H9 (cell line): ENCODE data around the gene MGAT5B. TPM values are rescaled to one million over a fixed set of nuclear protein-coding genes. Genes with fewer than 3 reads are reported as not detected.

Experiments
- DNase-seq: peaks from one replicate; pipeline ENCODE4 v3.0.0-alpha.2; 2017
- H2AFZ ChIP-seq: one replicate; pipeline ENCODE4 v1.6.1; 2013; ENCODE audit warnings: mild to moderate bottlenecking, low read length, control low read depth, moderate library complexity
- H2AK5ac ChIP-seq: 2 replicates; pipeline ENCODE4 v1.6.1; 2013; ENCODE audit warnings: low read length, control low read depth, mixed read lengths; ENCODE audit not compliant: insufficient read length
- H2BK120ac ChIP-seq: one replicate; pipeline ENCODE4 v1.6.1; 2013; ENCODE audit warnings: low read depth, mild to moderate bottlenecking, low read length, control low read depth, inconsistent platforms; ENCODE audit not compliant: poor library complexity, severe bottlenecking
- H2BK12ac ChIP-seq: 2 replicates; pipeline ENCODE4 v1.6.1; 2013; ENCODE audit warnings: low read length, control low read depth, mixed read lengths, low read depth; ENCODE audit not compliant: insufficient read length
- H2BK15ac ChIP-seq: 2 replicates; pipeline ENCODE4 v1.6.1; 2013; ENCODE audit warnings: low read depth, low read length, control low read depth
- H2BK20ac ChIP-seq: one replicate; pipeline ENCODE4 v1.6.1; 2013; ENCODE audit warnings: low read depth, mild to moderate bottlenecking, low read length, control low read depth, inconsistent platforms; ENCODE audit not compliant: poor library complexity, severe bottlenecking
- H2BK5ac ChIP-seq: 2 replicates; pipeline ENCODE4 v1.6.1; 2013; ENCODE audit warnings: low read length, control low read depth, mixed read lengths; ENCODE audit not compliant: insufficient read length
- H3K14ac ChIP-seq: 2 replicates; pipeline ENCODE4 v1.6.1; 2013; ENCODE audit warnings: low read length, control low read depth; ENCODE audit not compliant: insufficient read depth
- H3K18ac ChIP-seq: 2 replicates; pipeline ENCODE4 v1.6.1; 2013; ENCODE audit warnings: low read depth, mild to moderate bottlenecking, mixed read lengths, low read length, control low read depth; ENCODE audit not compliant: insufficient read length
- H3K23ac ChIP-seq: 2 replicates; pipeline ENCODE4 v1.6.1; 2013; ENCODE audit warnings: low read length, control low read depth, mixed read lengths, low read depth; ENCODE audit not compliant: insufficient read length
- H3K23me2 ChIP-seq: 2 replicates; pipeline ENCODE4 v1.6.1; 2013; ENCODE audit warnings: low read depth, mild to moderate bottlenecking, mixed read lengths, low read length, control low read depth; ENCODE audit not compliant: insufficient read length, poor library complexity, severe bottlenecking
- H3K27ac ChIP-seq: 2 replicates; pipeline ENCODE4 v1.5.1; 2013; ENCODE audit warnings: low read length, control low read depth, mixed read lengths, low read depth; ENCODE audit not compliant: insufficient read length
- H3K27me3 ChIP-seq: 2 replicates; pipeline ENCODE4 v1.6.1; 2013; ENCODE audit warnings: low read length, control low read depth, inconsistent platforms; ENCODE audit not compliant: insufficient read depth
- H3K4ac ChIP-seq: 2 replicates; pipeline ENCODE4 v1.6.1; 2013; ENCODE audit warnings: low read depth, mild to moderate bottlenecking, control low read depth, inconsistent platforms, low read length, moderate library complexity
- H3K4me1 ChIP-seq: 2 replicates; pipeline ENCODE4 v1.6.1; 2013; ENCODE audit warnings: low read length, control low read depth, inconsistent platforms; ENCODE audit not compliant: insufficient read depth
- H3K4me2 ChIP-seq: 2 replicates; pipeline ENCODE4 v1.6.1; 2013; ENCODE audit warnings: low read length, control low read depth, mixed read lengths; ENCODE audit not compliant: insufficient read length, insufficient read depth
- H3K56ac ChIP-seq: 2 replicates; pipeline ENCODE4 v1.6.1; 2013; ENCODE audit warnings: low read depth, mild to moderate bottlenecking, mixed read lengths, low read length, control low read depth; ENCODE audit not compliant: insufficient read length
- H3K79me1 ChIP-seq: 2 replicates; pipeline ENCODE4 v1.6.1; 2013; ENCODE audit warnings: low read depth, mild to moderate bottlenecking, moderate library complexity, low read length, control low read depth, inconsistent platforms; ENCODE audit not compliant: insufficient read depth, poor library complexity, severe bottlenecking
- H3K79me2 ChIP-seq: 2 replicates; pipeline ENCODE4 v1.6.1; 2013; ENCODE audit warnings: low read length, control low read depth, inconsistent platforms; ENCODE audit not compliant: insufficient read depth
- H3K9ac ChIP-seq: 2 replicates; pipeline ENCODE4 v1.6.1; 2013; ENCODE audit warnings: low read length, control low read depth, mixed read lengths; ENCODE audit not compliant: insufficient read length; ENCODE audit errors: extremely low read depth
- H3K9me3 ChIP-seq: one replicate; pipeline ENCODE4 v1.6.1; 2013; ENCODE audit warnings: low read depth, low read length, inconsistent platforms; ENCODE audit not compliant: control insufficient read depth
- H3T11ph ChIP-seq: one replicate; pipeline ENCODE4 v1.6.1; 2013; ENCODE audit warnings: mild to moderate bottlenecking, low read length, control low read depth, inconsistent platforms
- H4K20me1 ChIP-seq: one replicate; pipeline ENCODE4 v1.6.1; 2013; ENCODE audit not compliant: control insufficient read depth, insufficient read length, insufficient read depth
- H4K5ac ChIP-seq: 2 replicates; pipeline ENCODE4 v1.6.1; 2013; ENCODE audit warnings: low read depth, mild to moderate bottlenecking, mixed read lengths, low read length, control low read depth; ENCODE audit not compliant: insufficient read length
- H4K8ac ChIP-seq: replicated peaks from 2 replicates; pipeline ENCODE4 v1.6.1; 2013; ENCODE audit warnings: low read length, control low read depth, mixed read lengths, low read depth; ENCODE audit not compliant: insufficient read length
- H4K91ac ChIP-seq: 2 replicates; pipeline ENCODE4 v1.6.1; 2013; ENCODE audit warnings: low read depth, mild to moderate bottlenecking, moderate library complexity, mixed read lengths, low read length, control low read depth; ENCODE audit not compliant: insufficient read length
- H3K27ac Mint-ChIP-seq, 3 experiments: 2 replicates in 2 of 3; 3 replicates in 1 of 3; pipeline ENCODE4 v1.8.0; 2020 to 2021; ENCODE audit warnings: mixed read lengths in 3 of 3, mild to moderate bottlenecking in 1 of 3, moderate library complexity in 1 of 3
- H3K27me3 Mint-ChIP-seq: 2 replicates; pipeline ENCODE4 v1.8.0; 2021; ENCODE audit warnings: low read depth, mild to moderate bottlenecking, moderate library complexity, mixed read lengths
- H3K36me3 Mint-ChIP-seq, 3 experiments: 2 replicates in 2 of 3; 3 replicates in 1 of 3; pipeline ENCODE4 v1.8.0; 2020 to 2021; ENCODE audit warnings: low read depth in 3 of 3, mixed read lengths in 3 of 3; ENCODE audit not compliant: insufficient read depth in 1 of 3
- H3K4me1 Mint-ChIP-seq, 2 experiments: 2 replicates each; pipeline ENCODE4 v1.8.0; 2020; ENCODE audit warnings: mixed read lengths in 2 of 2
- H3K4me3 Mint-ChIP-seq, 2 experiments: 2 replicates in 1 of 2; 3 replicates in 1 of 2; pipeline ENCODE4 v1.8.0; 2020 to 2021; ENCODE audit warnings: mild to moderate bottlenecking in 2 of 2, mixed read lengths in 2 of 2, moderate library complexity in 1 of 2
- H3K9me3 Mint-ChIP-seq, 2 experiments: 2 replicates in 1 of 2; 3 replicates in 1 of 2; pipeline ENCODE4 v1.8.0; 2020; ENCODE audit warnings: mild to moderate bottlenecking in 2 of 2, mixed read lengths in 2 of 2, moderate library complexity in 1 of 2
- WGBS: extraction: QIAGEN DNeasy Blood & Tissue Kit; methylation state at CpG from one replicate; pipeline ENCODE4 v1.1.7; 2013; ENCODE audit warnings: missing lambda C conversion rate, low lambda C conversion rate, mixed read lengths; ENCODE audit not compliant: insufficient read length; ENCODE audit errors: extremely low coverage; 5-methylcytosine and 5-hydroxymethylcytosine counted together
- total RNA-seq: library from RNA; stranded (reverse); gene quantifications from 2 replicates; pipeline ENCODE4 v1.2.1, GENCODE V29; 2021
- TF ChIP-seq, protein P1 (sequence below): fragments of 200-600 bp; sonication (generic); conservative IDR thresholded peaks from 3 replicates; pipeline ENCODE4 v1.8.0; 2021; ENCODE audit warnings: antibody characterized with exemption, mild to moderate bottlenecking

MGAT5B gene
- total RNA-seq, 1 experiment from 2014 or later, result 4.9 TPM

- Histone ChIP-seq H2BK120ac (no peak overlapping the region), H3K14ac (no peak overlapping the region), H4K8ac (no peak overlapping the region), H3K9me3 (no peaks in the 10 kb centered on the region), H2AFZ (no peak overlapping the region), H2AK5ac (no peak overlapping the region), H4K20me1 (no peaks in the 10 kb centered on the region), H3K27ac (no peak overlapping the region), H3K79me2 (no peaks in the 10 kb centered on the region), H3K23me2 (peaks cover 3% of the 10 kb centered on the region), H3K23ac (no peak overlapping the region), H2BK12ac (no peak overlapping the region), H2BK15ac (no peak overlapping the region), H3K79me1 (no peaks in the 10 kb centered on the region), H3K4ac (no peak overlapping the region), H2BK5ac (no peak overlapping the region), H3K27me3 (no peaks in the 10 kb centered on the region), H3K56ac (no peak overlapping the region), H3K4me2 (no peak overlapping the region), H3K4me1 (no peaks in the 10 kb centered on the region), H4K5ac (no peak overlapping the region), H2BK20ac (no peak overlapping the region), H4K91ac (no peak overlapping the region), H3K9ac (no peak overlapping the region), H3K18ac (no peak overlapping the region), H3T11ph (no peak overlapping the region)
- TF ChIP-seq, protein P1, sequence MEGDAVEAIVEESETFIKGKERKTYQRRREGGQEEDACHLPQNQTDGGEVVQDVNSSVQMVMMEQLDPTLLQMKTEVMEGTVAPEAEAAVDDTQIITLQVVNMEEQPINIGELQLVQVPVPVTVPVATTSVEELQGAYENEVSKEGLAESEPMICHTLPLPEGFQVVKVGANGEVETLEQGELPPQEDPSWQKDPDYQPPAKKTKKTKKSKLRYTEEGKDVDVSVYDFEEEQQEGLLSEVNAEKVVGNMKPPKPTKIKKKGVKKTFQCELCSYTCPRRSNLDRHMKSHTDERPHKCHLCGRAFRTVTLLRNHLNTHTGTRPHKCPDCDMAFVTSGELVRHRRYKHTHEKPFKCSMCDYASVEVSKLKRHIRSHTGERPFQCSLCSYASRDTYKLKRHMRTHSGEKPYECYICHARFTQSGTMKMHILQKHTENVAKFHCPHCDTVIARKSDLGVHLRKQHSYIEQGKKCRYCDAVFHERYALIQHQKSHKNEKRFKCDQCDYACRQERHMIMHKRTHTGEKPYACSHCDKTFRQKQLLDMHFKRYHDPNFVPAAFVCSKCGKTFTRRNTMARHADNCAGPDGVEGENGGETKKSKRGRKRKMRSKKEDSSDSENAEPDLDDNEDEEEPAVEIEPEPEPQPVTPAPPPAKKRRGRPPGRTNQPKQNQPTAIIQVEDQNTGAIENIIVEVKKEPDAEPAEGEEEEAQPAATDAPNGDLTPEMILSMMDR, result no peak
- no peak for DNase-seq
- Mint-ChIP-seq H3K36me3 (peaks cover 0 to 8% (median 1%) of the 10 kb centered on the region in 3 experiments; a peak in 3 of 7 replicates), H3K4me3 (no peak overlapping the region), H3K27me3 (no peaks in the 10 kb centered on the region), H3K27ac (no peak overlapping the region; a peak in 1 of 7 replicates), H3K9me3 (no peaks in the 10 kb centered on the region), H3K4me1 (peaks cover 8 to 40% of the 10 kb centered on the region in 2 experiments)
- no CpG with 5 or more reads among the region's 16 CpGs for WGBS
Observed at GRCh38 chr17:76944477-76944876, 76.3 kb downstream of the MGAT5B start.
